HG03060 (cell line): ENCODE data around the gene NACC2.

Experiments
- ATAC-seq: cut with Tn5 transposase; IDR thresholded peaks from one replicate; pipeline ENCODE4 v1.9.1; 2021; ENCODE audit warnings: low read depth, moderate number of reproducible peaks; ENCODE audit not compliant: unreplicated experiment

The NACC2 gene

GRCh38 chr9:136096505-136097001 is 1.5 kb upstream of the NACC2 start:
- no peak for ATAC-seq

GRCh38 chr9:136093995-136094881 is 851 bp downstream of the NACC2 start:
- ATAC-seq: no peak

- no peak for ATAC-seq
These were observed 1.6 kb downstream of the NACC2 start for GRCh38 chr9:136093346-136093986.

- ATAC-seq: no peak
These were observed 2.3 kb downstream of the NACC2 start for GRCh38 chr9:136092741-136093140.

GRCh38 chr9:136092353-136092650 is 2.8 kb downstream of the NACC2 start:
- no peak for ATAC-seq

- no peak for ATAC-seq
These were observed 3.3 kb downstream of the NACC2 start for GRCh38 chr9:136091582-136092352.

GRCh38 chr9:136090768-136091581 is 4.1 kb downstream of the NACC2 start:
- ATAC-seq: no peak

- no peak for ATAC-seq
These were observed 4.9 kb downstream of the NACC2 start for GRCh38 chr9:136090056-136090735.

GRCh38 chr9:136089697-136090045 is 5.4 kb downstream of the NACC2 start:
- no peak for ATAC-seq

- no peak for ATAC-seq
These were observed 6.0 kb downstream of the NACC2 start for GRCh38 chr9:136088939-136089696.

GRCh38 chr9:136088481-136088938 is 6.6 kb downstream of the NACC2 start:
- ATAC-seq: no peak

- no peak for ATAC-seq
These were observed 7.2 kb downstream of the NACC2 start for GRCh38 chr9:136087741-136088480.

- no peak for ATAC-seq
These were observed 7.9 kb downstream of the NACC2 start for GRCh38 chr9:136086951-136087740.

- ATAC-seq: no peak
These were observed 8.7 kb downstream of the NACC2 start for GRCh38 chr9:136086213-136086881.

- ATAC-seq: no peak
These were observed 9.3 kb downstream of the NACC2 start for GRCh38 chr9:136085815-136086212.

GRCh38 chr9:136084063-136084944 is 10.8 kb downstream of the NACC2 start:
- ATAC-seq: no peak
